OCI-M2 (cell line): ENCODE measurements around the gene RAB11FIP3.
"Not testable (repeated sequence)": the region's sequence is repeated elsewhere in the genome, so short reads cannot be mapped to it uniquely, and the experiment has no call there.

Source experiments
- DNase-seq: peaks from one replicate; lab custom pipeline; 2025; ENCODE audit not compliant: unreplicated experiment; lab: John Stamatoyannopoulos, UW

RAB11FIP3 gene

GRCh38 chr16:415170-415498 lies 10.3 kb upstream of the RAB11FIP3 start:
- DNase-seq: not testable (repeated sequence)

- not testable (repeated sequence) for DNase-seq
Observed at GRCh38 chr16:422179-422578, 3.3 kb upstream of the RAB11FIP3 start.

DNA sequence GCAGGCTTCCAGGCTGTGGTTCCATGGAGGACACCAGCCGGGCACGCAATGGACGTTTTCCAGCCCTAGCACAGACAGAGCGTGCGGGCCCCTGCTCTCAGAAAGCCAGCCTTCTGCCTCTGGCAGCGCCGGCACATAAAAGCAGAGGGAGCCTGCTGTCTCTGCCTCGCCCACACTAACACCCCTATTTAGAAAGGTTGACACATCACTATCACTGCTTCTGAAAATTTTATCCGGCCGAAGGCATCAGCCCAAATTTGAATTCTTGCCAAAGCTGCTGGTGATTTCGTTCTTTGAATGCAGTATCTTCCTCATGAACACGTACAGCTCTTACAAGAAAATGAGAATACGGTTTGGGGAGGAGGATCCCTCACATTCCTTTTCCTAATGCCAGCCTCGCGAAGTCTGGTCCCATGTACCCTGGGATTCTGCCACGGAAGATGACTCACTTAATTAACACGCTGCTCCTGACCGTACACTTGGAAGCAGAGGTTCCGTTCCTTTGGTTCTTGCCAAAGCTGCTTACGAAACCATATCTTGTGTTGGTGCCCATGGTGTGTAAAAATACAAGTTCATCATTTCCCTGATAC lies 1.3 kb upstream of the RAB11FIP3 start:
- DNase-seq: no peak

- DNase-seq: no peak
Observed at GRCh38 chr16:424623-425081, 797 bp upstream of the RAB11FIP3 start.

DNA sequence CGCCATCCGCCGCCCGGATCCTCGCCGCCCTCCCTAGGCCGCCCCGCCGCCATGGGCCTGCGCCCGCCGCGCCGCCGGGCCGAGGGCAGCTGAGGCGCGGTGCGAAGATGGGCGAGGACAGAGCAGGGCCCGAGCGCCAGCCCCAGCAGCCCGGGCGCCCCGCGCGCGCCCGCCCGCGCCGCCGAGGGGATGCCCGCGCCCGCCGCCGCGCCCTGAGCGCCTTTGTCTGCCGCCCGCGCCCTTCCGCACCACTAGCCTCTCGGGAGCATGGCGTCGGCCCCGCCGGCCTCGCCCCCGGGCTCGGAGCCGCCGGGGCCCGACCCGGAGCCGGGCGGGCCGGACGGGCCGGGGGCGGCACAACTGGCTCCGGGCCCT lies 278 bp downstream of the RAB11FIP3 start:
- DNase-seq: no peak

GRCh38 chr16:426115-426905 lies 861 bp downstream of the RAB11FIP3 start:
- no peak for DNase-seq

- DNase-seq: no peak
Observed at GRCh38 chr16:426906-427249, 1.4 kb downstream of the RAB11FIP3 start.

DNA sequence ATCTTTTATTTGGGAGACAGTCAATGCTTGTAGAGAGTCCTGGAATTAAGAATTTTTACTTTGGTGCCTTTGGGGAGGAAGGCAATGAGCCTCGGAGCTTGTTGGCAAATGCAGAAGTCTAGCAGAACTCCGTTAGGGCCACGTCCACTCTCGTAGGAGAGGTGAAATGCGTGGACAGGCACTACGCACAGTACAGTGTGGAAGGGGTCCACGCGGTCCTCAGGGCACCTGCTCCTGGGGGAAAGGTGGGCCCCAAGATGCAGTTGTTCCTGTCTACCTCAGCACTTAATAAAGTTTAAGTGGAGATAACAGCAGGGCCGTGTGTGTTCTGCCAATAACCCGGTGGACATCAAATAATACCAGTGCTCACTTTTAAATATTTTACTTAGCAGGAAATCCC lies 1.8 kb downstream of the RAB11FIP3 start:
- no peak for DNase-seq

DNA sequence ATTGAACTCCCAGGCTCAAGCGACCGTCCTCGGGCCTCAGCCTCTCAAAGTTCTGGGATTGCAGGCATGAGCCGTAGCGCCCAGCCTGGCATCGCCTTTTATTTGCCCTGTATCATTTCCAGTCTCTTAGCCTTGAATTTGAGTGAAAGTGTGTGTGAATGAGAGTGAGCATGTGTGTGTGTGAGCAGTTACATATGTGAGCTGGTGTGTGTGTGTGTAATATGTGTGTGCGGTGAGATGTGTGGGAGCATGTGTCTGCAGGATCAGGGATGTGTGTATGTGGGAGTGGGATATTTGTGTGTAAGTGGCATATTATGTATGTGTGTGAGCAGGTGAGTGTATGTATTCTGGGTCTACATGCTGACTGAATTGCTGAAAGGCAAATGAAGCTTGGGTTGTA lies 5.5 kb downstream of the RAB11FIP3 start:
- DNase-seq: no peak

GRCh38 chr16:440627-441026 lies 15.2 kb downstream of the RAB11FIP3 start:
- DNase-seq: no peak

DNA sequence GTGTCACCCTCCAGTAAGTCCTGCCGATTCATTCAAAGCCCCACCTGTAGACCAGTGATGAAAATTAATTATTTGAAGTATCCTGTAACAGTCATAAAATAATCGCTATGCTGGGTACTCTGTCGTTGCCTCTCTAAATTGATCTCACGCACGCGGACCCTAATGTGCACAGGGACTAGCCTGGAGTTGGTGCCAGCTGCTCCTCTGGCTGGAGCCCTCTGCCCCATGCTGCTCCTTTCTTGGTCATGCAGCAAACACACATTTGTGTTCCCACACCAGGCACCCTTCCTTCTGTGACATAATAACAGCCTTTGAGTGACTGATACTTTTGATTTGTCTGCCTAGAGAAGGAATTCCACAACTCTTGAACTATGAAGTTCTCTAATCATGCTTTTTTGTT lies 16.0 kb downstream of the RAB11FIP3 start:
- no peak for DNase-seq

DNA sequence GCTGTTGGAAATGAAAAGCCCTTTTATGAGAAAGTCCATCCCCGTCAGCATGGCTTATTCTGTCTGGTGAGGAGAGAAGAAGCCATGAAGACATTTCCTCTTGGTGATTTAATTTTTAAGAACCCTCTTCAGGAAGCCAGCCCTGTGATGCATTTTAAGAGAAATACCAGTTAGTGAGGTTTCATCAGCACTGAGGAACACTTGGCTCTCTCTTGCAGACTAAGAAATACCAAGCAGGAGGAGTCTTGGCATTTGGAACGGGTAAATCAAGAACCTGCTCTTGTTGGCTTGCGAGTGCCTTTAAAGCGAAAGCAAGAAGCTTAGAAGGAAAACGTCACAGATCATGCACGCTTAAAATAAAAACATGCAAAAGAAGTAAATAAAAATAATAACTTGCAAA lies 17.5 kb downstream of the RAB11FIP3 start:
- no peak for DNase-seq

GRCh38 chr16:444027-444426 lies 18.6 kb downstream of the RAB11FIP3 start:
- no peak for DNase-seq

DNA sequence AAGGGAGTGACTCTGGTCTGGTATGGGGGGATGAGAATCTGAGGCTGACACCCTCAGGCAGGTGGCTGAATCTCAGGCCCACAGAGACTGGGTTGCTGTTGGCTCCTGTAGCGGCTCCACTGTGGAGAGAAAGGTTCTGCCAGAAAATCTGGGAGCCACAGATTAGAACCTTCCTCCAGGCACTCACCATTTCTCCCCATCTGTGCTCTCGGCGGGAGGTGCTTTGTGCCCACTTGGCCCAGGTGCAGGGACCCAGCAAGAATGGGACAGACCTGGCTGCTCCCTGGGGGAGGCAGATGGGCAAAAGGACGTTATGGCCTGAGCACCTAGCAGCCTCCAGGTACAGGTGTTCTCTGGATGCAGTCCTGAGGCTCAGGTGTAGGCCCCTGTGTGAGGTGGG lies 20.1 kb downstream of the RAB11FIP3 start:
- no peak for DNase-seq

- DNase-seq: no peak
Observed at GRCh38 chr16:450385-450784, 24.9 kb downstream of the RAB11FIP3 start.

GRCh38 chr16:450785-451512 lies 25.5 kb downstream of the RAB11FIP3 start:
- DNase-seq: no peak

DNA sequence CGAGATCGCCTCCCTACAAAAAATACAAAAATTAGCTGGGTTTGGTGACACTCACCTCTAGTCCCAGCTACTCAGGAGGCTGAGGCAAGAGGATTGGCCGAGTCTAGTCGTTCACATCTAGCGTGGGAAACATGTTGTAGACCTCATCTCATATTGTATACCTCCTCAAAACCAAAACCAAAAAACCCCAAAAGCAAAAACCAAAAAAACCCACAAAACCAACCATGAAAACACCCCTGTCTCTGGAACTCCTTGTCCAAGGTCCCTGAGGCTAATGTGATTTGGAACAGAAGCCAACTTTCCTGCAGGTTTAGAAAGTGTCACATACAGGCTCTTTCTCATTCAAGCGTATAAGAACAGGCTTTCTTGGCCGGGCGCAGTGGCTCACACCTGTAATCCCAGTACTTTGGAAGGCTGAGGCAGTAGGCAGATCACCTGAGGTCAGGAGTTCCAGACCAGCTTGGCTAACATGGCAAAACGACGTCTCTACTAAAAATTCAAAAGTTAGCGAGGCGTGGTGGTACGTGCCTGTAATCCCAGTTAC lies 29.0 kb downstream of the RAB11FIP3 start:
- no peak for DNase-seq

GRCh38 chr16:455453-455852 lies 30.0 kb downstream of the RAB11FIP3 start:
- DNase-seq: no peak

DNA sequence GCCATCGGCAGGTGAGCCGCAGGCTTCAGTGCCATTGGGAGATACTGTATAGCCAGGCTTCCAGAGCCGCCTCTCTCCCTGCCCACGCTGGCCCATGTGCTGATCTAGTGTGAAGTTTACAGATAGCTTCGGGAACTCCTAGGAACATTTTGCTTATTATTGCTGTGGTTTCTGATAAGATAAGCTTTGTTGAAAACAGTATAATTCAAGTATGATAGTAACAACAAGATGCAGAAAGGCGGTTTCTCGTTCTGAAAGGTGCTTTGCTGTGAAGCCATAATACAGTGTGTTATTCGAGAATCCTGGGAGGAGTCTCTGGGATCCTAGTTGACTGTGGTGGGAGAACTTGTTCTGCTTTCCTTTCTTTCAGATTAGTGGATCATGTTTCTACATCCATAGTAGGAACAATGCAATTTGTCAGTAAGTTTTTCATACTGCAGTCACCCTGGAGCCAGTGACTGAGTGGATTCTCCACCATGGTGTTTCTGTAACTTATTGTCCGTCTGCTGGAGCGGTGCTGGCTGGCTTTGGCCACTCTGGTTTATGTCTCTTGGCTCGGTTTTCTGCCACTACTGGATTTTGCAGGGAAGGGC lies 31.5 kb downstream of the RAB11FIP3 start:
- DNase-seq: peak; percentile 7

- no peak for DNase-seq
Observed at GRCh38 chr16:457732-458400, 32.4 kb downstream of the RAB11FIP3 start.

- no peak for DNase-seq
Observed at GRCh38 chr16:459761-460160, 34.3 kb downstream of the RAB11FIP3 start.
